OCI-M2 (cell line): ENCODE data around the gene ABCA13.

Source experiments
- DNase-seq: peaks from one replicate; lab custom pipeline; 2025; ENCODE audit not compliant: unreplicated experiment; lab: John Stamatoyannopoulos, UW

The ABCA13 gene

DNA sequence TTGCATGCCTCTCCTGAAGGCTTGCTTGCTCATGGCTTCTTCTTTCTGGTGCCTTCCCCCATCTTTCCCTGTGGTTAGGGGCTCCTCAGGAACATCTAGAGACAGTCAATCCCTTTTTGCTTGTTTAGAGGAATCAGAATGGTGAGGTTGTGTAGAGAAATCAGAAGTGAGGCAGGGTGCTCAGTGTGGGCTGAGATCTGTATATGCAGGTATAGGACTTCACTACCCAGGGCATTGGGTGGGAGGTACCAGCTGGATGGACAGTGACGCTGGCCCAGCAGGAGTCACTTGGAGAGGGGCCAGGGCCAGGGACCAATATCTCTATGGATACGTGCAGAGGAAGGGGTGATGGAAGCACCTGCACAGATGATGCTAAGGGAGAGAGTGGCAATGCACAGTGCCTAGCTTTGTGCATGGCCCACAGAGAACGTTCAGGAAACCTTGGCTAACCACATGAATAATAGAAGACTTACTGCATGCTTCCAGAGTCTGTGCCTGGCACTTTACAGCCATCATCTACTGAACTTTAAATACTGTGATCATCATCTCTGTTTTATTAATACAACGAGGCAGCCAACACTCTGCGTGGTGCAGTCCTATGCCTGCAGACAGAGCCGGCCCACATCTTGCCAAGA lies 255.2 kb downstream of the ABCA13 start:
- DNase-seq: no peak

- no peak for DNase-seq
These were observed 255.8 kb downstream of the ABCA13 start for GRCh38 chr7:48426966-48427555.

GRCh38 chr7:48427671-48428070 lies 256.4 kb downstream of the ABCA13 start:
- no peak for DNase-seq

DNA sequence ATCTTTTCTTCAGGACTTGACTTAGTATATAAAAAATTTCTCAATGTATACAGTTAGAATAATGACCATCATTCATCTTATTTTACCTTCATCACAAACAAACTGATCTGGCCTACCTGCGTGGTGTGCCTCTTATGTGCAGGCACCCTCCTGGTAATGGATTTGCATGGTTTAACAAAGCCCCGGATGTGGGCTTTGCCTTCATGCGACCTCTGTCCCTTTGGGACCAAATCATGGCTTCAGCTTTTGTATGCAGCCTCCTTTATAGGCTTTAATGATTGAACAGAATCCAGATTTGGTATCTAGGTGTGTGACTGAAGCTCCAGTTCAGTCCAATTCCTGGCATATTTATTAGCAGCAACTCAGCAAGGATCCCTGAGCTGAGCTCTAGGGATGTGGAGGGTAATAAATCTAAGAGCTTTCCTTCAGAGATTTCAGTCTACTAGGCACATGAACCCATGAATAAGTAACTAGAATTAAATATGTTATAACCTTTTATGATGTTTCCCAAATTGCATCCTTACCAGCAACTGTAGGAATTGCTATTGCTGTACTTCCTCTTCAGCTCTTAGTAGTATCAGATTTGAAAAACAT lies 256.9 kb downstream of the ABCA13 start:
- no peak for DNase-seq

DNA sequence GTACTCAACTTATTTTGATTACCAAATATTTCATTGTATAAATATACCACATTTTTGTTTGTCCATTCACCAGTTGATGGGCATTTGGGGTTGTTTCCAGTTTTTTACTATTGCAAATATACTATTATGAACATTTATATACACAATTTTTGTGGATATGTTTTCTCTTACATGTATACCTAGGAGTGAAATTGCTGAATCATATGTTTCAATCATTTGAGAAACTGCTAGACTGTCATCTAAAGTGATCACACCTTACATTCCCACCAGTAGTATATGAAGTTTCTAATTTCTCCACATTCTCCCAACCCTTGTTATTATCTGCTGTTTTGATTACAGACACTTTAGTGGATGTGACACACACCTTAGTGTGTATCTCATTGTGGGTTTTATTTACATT lies 257.9 kb downstream of the ABCA13 start:
- no peak for DNase-seq

GRCh38 chr7:48438206-48438605 lies 266.9 kb downstream of the ABCA13 start:
- no peak for DNase-seq

DNA sequence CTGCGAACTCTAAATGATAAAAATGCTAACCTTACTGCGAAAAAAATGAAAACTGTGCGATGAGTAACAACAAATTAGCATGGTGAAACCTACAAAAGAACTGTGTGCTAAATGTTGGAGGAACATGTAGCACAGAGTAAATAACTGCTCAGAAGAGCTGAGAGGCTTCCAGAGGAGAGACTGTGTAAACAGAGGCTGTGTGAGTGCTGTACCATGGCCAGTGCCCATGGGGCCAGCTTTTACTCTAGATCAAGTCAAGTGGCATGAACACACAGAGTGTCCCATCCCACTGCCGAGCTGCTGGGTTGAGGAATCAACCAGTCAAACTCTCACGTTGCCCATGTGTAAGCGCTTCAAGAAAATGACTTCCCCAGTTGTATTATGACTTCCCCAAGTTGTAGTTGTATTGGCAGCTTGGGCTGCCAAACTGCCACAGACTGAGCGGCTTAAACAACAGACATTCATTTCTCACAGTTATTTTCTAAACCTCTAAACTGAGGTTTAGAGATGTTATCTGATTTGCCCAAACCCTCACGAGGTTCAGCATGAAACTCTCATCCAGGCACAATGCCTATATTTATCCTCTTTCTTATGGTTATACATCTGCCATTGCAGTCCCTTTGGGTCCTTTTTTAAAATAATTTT lies 270.7 kb downstream of the ABCA13 start:
- no peak for DNase-seq

- DNase-seq: no peak
These were observed 271.8 kb downstream of the ABCA13 start for GRCh38 chr7:48443051-48443450.

DNA sequence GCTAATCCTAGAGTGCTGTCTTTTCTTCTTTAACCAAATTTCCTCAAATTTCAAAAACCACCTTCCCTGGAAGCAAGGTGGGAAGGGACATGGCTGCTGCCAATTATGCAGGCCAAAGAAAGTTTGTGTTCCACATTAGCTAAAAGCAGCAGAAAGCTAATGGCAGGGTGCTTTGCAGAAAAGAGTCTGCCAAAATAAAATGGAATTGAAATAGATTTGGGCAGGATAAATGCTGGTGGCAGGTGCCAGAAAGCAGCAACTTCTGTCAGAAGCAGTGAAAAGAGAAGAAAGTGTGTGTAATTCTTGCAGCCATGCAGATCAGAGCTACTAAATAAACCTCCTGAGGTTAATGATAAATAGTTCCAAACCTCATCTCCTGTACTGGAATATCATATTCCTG lies 275.5 kb downstream of the ABCA13 start:
- DNase-seq: no peak

DNA sequence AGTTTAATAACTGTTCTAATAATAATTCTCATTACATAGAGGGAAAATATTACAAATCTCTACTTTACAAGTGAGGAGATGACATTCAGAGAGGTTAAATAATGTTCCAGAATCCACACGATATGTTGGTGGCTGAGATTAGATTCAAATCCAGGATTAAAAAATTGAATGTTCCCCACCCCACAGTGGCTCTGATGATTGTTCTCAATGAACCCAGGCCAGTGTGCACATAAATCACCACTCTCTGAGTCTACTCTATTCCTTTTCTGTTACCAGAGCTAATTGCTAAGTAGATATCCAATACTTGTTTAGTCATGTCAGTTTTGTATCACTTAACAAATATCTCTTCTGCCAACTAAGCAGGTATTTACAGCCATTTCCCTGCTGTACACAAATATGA lies 281.0 kb downstream of the ABCA13 start:
- no peak for DNase-seq

- DNase-seq: no peak
These were observed 283.5 kb downstream of the ABCA13 start for GRCh38 chr7:48454750-48455192.

- DNase-seq: no peak
These were observed 284.1 kb downstream of the ABCA13 start for GRCh38 chr7:48455363-48455762.

- DNase-seq: no peak
These were observed 287.7 kb downstream of the ABCA13 start for GRCh38 chr7:48458701-48459524.

DNA sequence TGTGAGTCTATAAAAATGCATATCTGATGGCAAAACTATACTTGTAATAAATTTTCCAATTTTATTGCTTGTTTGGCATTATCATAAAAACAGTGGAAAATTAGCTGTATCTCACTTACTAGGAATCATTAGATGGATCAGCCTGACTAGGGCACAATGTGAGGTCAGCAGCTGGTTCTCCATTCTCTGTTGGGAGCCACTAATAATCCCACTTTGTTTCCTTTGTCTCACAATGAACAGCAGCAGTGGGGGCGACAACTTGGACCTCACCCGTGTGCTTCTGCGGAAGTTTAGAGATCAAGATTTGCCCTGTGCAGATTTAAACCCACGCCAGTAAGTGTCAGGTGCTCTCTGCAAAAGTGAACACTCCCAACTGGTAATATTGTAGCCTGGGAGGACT lies 295.5 kb downstream of the ABCA13 start:
- no peak for DNase-seq

- no peak for DNase-seq
These were observed 299.9 kb downstream of the ABCA13 start for GRCh38 chr7:48471196-48471595.

DNA sequence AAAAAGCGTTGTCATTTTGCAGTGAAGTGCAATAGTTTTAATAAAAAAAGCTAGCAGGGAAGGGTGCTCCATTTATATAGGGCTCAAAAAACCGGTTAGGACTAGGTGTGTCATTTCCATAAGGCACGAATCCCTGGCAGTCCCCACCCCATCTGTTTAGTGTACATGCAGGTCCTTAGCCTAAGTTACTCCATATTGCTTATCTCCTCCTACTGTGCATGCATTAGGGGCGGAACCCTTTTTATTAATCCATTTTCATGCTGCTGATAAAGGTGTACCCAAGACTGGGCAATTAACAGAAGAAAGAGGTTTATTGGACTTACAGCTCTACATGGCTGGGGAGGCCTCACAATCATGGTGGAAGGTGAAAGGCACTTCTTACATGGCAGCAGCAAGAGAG lies 301.4 kb downstream of the ABCA13 start:
- DNase-seq: no peak

- no peak for DNase-seq
These were observed 302.1 kb downstream of the ABCA13 start for GRCh38 chr7:48473205-48473865.

GRCh38 chr7:48481235-48481634 lies 310.0 kb downstream of the ABCA13 start:
- DNase-seq: no peak

DNA sequence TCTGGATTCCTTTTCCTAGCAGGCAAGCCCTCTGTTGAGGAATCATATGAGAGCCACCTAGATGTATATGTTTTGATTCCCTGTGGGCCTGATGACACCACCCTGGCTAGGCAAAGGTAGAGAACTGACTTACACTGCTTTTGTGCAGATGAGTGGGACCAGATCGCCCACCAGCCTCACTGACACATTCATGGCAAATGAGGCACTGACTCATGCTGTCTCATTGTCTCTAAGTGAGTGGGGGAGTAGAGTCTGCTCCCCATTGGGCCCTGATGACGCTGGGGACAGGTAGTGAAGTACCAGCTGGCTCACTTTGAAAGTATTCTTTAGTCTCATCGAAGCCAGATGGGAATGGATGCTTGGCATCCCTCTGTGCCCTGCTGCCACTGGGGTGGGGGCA lies 326.3 kb downstream of the ABCA13 start:
- no peak for DNase-seq

- no peak for DNase-seq
These were observed 330.8 kb downstream of the ABCA13 start for GRCh38 chr7:48502021-48502420.

GRCh38 chr7:48505051-48505450 lies 333.8 kb downstream of the ABCA13 start:
- no peak for DNase-seq
